ENCODE data around the gene CINP. TPM values are rescaled to one million over a fixed set of nuclear protein-coding genes. Genes with fewer than 3 reads are reported as not detected.

The CINP gene
- total and polyA plus RNA-seq, 9 of the 15 experiments (the other 6 are each of a cell fraction or from before 2014, with no cell fraction given) = 36.3 to 63.2 (median 43.7) TPM

- no peak for TF ChIP-seq ZNF79 (CRISPR knock-in tag; IDR thresholded peaks at IDR 0.05; ENCODE audit: low read depth)
- TF ChIP-seq RBM17 (IDR thresholded peaks at IDR 0.05; ENCODE audit: borderline replicate concordance, low read depth, low read length) = no peak
- no peak for TF ChIP-seq CAMTA2 (CRISPR knock-in tag; conservative IDR thresholded peaks at IDR 0.05)
- no peak for TF ChIP-seq TAF15 (IDR thresholded peaks at IDR 0.05; ENCODE audit: low read depth, low read length)
- peak; percentile 22 for TF ChIP-seq HNRNPLL (IDR thresholded peaks at IDR 0.05; ENCODE audit: low read depth, low read length, poor library complexity, severe bottlenecking)
- no peak for TF ChIP-seq PCBP1 (IDR thresholded peaks at IDR 0.05; ENCODE audit: low read depth, low read length, poor library complexity, severe bottlenecking)
- no peak for TF ChIP-seq ZNF785 (CRISPR knock-in tag; IDR thresholded peaks at IDR 0.05)
- TF ChIP-seq ZFPM2 (CRISPR knock-in tag; IDR thresholded peaks at IDR 0.05) = no peak
- TF ChIP-seq KAT7 (CRISPR knock-in tag; IDR thresholded peaks at IDR 0.05; ENCODE audit: borderline replicate concordance) = no peak
- TF ChIP-seq TEAD1 (CRISPR knock-in tag; IDR thresholded peaks at IDR 0.05) = 0 out of 4 replicates have a peak, but pooled peaks of 1 of the 2 experiments have one; percentile 42
- TF ChIP-seq MBD2 (IDR thresholded peaks at IDR 0.05; ENCODE audit: borderline replicate concordance, low read depth) = peak; percentile 30; the same call in 1 of the 2 replicates
- peak; percentile 24; the same call in 1 of the 2 replicates for TF ChIP-seq C11orf30 (IDR thresholded peaks at IDR 0.05; ENCODE audit: low read depth)
- TF ChIP-seq BRD4 (IDR thresholded peaks at IDR 0.05) = no peak
- TF ChIP-seq RFX5 (IDR thresholded peaks at IDR 0.05; ENCODE audit: low read depth, low read length) = no peak
- no peak for TF ChIP-seq CEBPG (CRISPR knock-in tag; IDR thresholded peaks at IDR 0.05)
- TF ChIP-seq CEBPG (tag; conservative IDR thresholded peaks at IDR 0.05 in 1 of 2, IDR thresholded peaks at IDR 0.05 in 1 of 2) = no peak
- peak; percentile 69 for TF ChIP-seq RBFOX2 (IDR thresholded peaks at IDR 0.05; ENCODE audit: low read depth, low read length)
- no peak for TF ChIP-seq ZKSCAN1 (IDR thresholded peaks at IDR 0.05; ENCODE audit: low read depth, low read length)
- TF ChIP-seq ZNF121 (CRISPR knock-in tag; conservative IDR thresholded peaks at IDR 0.05) = no peak
- TF ChIP-seq, protein P1, sequence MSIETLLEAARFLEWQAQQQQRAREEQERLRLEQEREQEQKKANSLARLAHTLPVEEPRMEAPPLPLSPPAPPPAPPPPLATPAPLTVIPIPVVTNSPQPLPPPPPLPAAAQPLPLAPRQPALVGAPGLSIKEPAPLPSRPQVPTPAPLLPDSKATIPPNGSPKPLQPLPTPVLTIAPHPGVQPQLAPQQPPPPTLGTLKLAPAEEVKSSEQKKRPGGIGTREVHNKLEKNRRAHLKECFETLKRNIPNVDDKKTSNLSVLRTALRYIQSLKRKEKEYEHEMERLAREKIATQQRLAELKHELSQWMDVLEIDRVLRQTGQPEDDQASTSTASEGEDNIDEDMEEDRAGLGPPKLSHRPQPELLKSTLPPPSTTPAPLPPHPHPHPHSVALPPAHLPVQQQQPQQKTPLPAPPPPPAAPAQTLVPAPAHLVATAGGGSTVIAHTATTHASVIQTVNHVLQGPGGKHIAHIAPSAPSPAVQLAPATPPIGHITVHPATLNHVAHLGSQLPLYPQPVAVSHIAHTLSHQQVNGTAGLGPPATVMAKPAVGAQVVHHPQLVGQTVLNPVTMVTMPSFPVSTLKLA (conservative IDR thresholded peaks at IDR 0.05) = peak; percentile 41 to 65
- TF ChIP-seq MXI1 (IDR thresholded peaks at IDR 0.05; ENCODE audit: low read depth, low read length) = peak; percentile 82
- TF ChIP-seq CHD2 (IDR thresholded peaks at IDR 0.05; ENCODE audit: low read depth, low read length) = no peak
- no peak for TF ChIP-seq ATF1 (CRISPR knock-in tag; IDR thresholded peaks at IDR 0.05)
- peak; percentile 53 for TF ChIP-seq ATF1 (tag; IDR thresholded peaks at IDR 0.05)
- no peak for TF ChIP-seq TAF9B (IDR thresholded peaks at IDR 0.05; ENCODE audit: partially characterized antibody)
- TF ChIP-seq ZFP30 (CRISPR knock-in tag; IDR thresholded peaks at IDR 0.05; ENCODE audit: borderline replicate concordance) = no peak
- TF ChIP-seq SETDB1 (IDR thresholded peaks at IDR 0.05; ENCODE audit: low read length) = no peak
- TF ChIP-seq CHD4 (IDR thresholded peaks at IDR 0.05; ENCODE audit: insufficient read depth, insufficient replicate concordance, low read depth, low read length, poor library complexity, severe bottlenecking) = no peak
- no peak for TF ChIP-seq JUNB (CRISPR knock-in tag; conservative IDR thresholded peaks at IDR 0.05)
- TF ChIP-seq DLX4 (CRISPR knock-in tag; IDR thresholded peaks at IDR 0.05) = no peak
- TF ChIP-seq ARNT (IDR thresholded peaks at IDR 0.05) = no peak
Measured at GRCh38 chr14:102362545-102363181, at the start of gene CINP, which contains the start of gene TECPR2 (continued).
